ENCODE measurements around the gene OR4D11. TPM values are rescaled to one million over a fixed set of nuclear protein-coding genes. Genes with fewer than 3 reads are reported as not detected.

The OR4D11 gene
- total RNA-seq, 1 experiment from 2014 or later, result not detected

Other genes starting within 250 kb of the OR4D11 start
- gene OR5AN1, start 144.7 kb upstream of the OR4D11 start, total RNA-seq (2021; ENCODE audit: unreplicated experiment), result not detected
- not detected for gene OR5A2, start 77.2 kb upstream of the OR4D11 start, total RNA-seq (2021; ENCODE audit: unreplicated experiment)
- not detected for gene OR5A1, start 67.1 kb upstream of the OR4D11 start, total RNA-seq (2021; ENCODE audit: unreplicated experiment)
- gene OR4D6, start 46.6 kb upstream of the OR4D11 start, total RNA-seq (2021; ENCODE audit: unreplicated experiment), result not detected
- gene OR4D10, start 30.3 kb upstream of the OR4D11 start, total RNA-seq (2021; ENCODE audit: unreplicated experiment), result not detected
- not detected for gene OR4D9, start 8.0 kb downstream of the OR4D11 start, total RNA-seq (2021; ENCODE audit: unreplicated experiment)
- gene OSBP, start 112.2 kb downstream of the OR4D11 start, total RNA-seq (2021; ENCODE audit: unreplicated experiment), result 43.8 TPM
- 37.6 TPM for gene PATL1, start 165.5 kb downstream of the OR4D11 start, total RNA-seq (2021; ENCODE audit: unreplicated experiment)
- gene OR10V1, start 210.3 kb downstream of the OR4D11 start, total RNA-seq (2021; ENCODE audit: unreplicated experiment), result not detected